Left ventricle myocardium inferior (tissue), 1 donor: Measurements from ENCODE around the gene RXRG. TPM values are rescaled to one million over a fixed set of nuclear protein-coding genes. Genes with fewer than 3 reads are reported as not detected.

Experiments
- DNase-seq: peaks from one replicate; pipeline ENCODE4 v3.0.0-alpha.2; 2020
- H3K27ac ChIP-seq: fragments of 200-600 bp; replicated peaks from 2 replicates; pipeline ENCODE4 v1.8.0; 2021
- H3K27me3 ChIP-seq: fragments of 200-600 bp; 2 replicates; pipeline ENCODE4 v1.8.0; 2021; ENCODE audit warnings: low read depth
- H3K36me3 ChIP-seq: fragments of 200-600 bp; 2 replicates; pipeline ENCODE4 v1.8.0; 2021
- H3K4me1 ChIP-seq: fragments of 200-600 bp; 2 replicates; pipeline ENCODE4 v1.8.0; 2021
- H3K4me3 ChIP-seq: fragments of 200-600 bp; 2 replicates; pipeline ENCODE4 v1.8.0; 2021; ENCODE audit warnings: mild to moderate bottlenecking, moderate library complexity
- H3K9me3 ChIP-seq: fragments of 200-600 bp; replicated peaks from 2 replicates; pipeline ENCODE4 v1.8.0; 2021
- intact Hi-C: fragments of 100-400 bp; cut with micrococcal nuclease; formaldehyde crosslinking; loops from one replicate; pipeline ENCODE4 v1.11.0; 2022
- long read RNA-seq: library from polyadenylated mRNA; unstranded; transcript quantifications from one replicate; pipeline ENCODE4 v2.0.0, GENCODE V29; 2021
- total RNA-seq: library from RNA; stranded (reverse); fragmentation: NEBNext Ultra II Directional; extraction: Animal tissue kit (Norgen Biotek cat#: 25700); gene quantifications from one replicate; pipeline ENCODE4 v1.2.1, GENCODE V29; 2021
- TF ChIP-seq, protein P1 (sequence below): fragments of 200-600 bp; IDR thresholded peaks from 2 replicates; pipeline ENCODE4 v1.8.0; 2021; ENCODE audit warnings: antibody characterized with exemption, mild to moderate bottlenecking, borderline replicate concordance
- donor health status: DM: no; HTN: yes; CAD: no; lungs with severe emphysema.

RXRG gene
- 9.3 TPM for total RNA-seq
- long read RNA-seq, transcript RXRG-201 (10 exons, 2,041 nt) = major isoform, 8 of 11 reads
- long read RNA-seq, partial matches to known transcripts = 3 of 11 reads
- long read RNA-seq, other reads (novel, unspliced or antisense) = 0 of 11 reads

- peaks cover 21% of the 10 kb centered on the region for H3K27me3 ChIP-seq
- peak; percentile 52 for DNase-seq
- peaks cover 27% of the 10 kb centered on the region for H3K4me1 ChIP-seq
- H3K27ac ChIP-seq = peak within 1 kb of the TSS; percentile 66
- H3K36me3 ChIP-seq = no peaks in the 10 kb centered on the region
- H3K4me3 ChIP-seq = peak within 1 kb of the TSS; percentile 66
- TF ChIP-seq, protein P1, sequence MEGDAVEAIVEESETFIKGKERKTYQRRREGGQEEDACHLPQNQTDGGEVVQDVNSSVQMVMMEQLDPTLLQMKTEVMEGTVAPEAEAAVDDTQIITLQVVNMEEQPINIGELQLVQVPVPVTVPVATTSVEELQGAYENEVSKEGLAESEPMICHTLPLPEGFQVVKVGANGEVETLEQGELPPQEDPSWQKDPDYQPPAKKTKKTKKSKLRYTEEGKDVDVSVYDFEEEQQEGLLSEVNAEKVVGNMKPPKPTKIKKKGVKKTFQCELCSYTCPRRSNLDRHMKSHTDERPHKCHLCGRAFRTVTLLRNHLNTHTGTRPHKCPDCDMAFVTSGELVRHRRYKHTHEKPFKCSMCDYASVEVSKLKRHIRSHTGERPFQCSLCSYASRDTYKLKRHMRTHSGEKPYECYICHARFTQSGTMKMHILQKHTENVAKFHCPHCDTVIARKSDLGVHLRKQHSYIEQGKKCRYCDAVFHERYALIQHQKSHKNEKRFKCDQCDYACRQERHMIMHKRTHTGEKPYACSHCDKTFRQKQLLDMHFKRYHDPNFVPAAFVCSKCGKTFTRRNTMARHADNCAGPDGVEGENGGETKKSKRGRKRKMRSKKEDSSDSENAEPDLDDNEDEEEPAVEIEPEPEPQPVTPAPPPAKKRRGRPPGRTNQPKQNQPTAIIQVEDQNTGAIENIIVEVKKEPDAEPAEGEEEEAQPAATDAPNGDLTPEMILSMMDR = no peak
- intact Hi-C loops = no loop called here
- H3K9me3 ChIP-seq = no peaks in the 10 kb centered on the region
These were observed at the start of gene RXRG for GRCh38 chr1:165444897-165445370. RXRG (minus strand) TSS chr1:165445126; CDS start chr1:165444893, 233 bp downstream.

GRCh38 chr1:165492845-165493373, 48.0 kb upstream of the RXRG start:
- no peak for DNase-seq
- H3K27me3 ChIP-seq = no peaks in the 10 kb centered on the region
- no peak overlapping the region for H3K4me3 ChIP-seq
- peaks cover 31% of the 10 kb centered on the region for H3K4me1 ChIP-seq
- H3K36me3 ChIP-seq = no peaks in the 10 kb centered on the region
- no peak overlapping the region for H3K27ac ChIP-seq
- intact Hi-C loops = no loop called here
- H3K9me3 ChIP-seq = no peaks in the 10 kb centered on the region
- TF ChIP-seq, protein P1 = no peak

DNA sequence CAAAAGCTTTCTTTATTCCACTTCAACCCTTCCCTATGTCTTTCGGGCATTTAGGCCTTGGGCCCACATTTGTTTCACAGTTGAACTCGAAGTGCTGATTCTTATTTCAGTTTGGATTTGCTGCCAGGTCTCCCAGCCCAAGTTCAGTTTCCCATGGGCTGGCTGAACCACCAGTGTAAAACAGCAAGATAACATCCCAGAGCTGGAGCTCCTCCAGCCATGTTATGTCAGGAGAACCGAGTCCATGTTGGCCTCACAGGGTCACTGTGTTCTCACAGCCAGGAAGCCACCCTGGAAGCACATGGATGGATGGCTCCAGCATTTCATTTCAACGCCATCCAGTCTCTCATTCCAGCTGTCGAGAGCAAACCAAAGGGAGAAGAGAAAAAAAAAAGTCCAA, 45.2 kb upstream of the RXRG start:
- Histone ChIP-seq H3K9me3 (no peaks in the 10 kb centered on the region), H3K27me3 (no peaks in the 10 kb centered on the region), H3K27ac (peak overlapping the region; percentile 65), H3K4me1 (peaks cover 48% of the 10 kb centered on the region), H3K36me3 (no peaks in the 10 kb centered on the region), H3K4me3 (no peak overlapping the region)
- DNase-seq = peak; percentile 83
- TF ChIP-seq, protein P1 = no peak
- intact Hi-C loops = no loop called here

- Histone ChIP-seq H3K27ac (no peak overlapping the region), H3K4me3 (no peak overlapping the region), H3K36me3 (no peaks in the 10 kb centered on the region), H3K4me1 (peaks cover 59% of the 10 kb centered on the region), H3K9me3 (no peaks in the 10 kb centered on the region), H3K27me3 (no peaks in the 10 kb centered on the region)
- no peak for DNase-seq
- intact Hi-C loops = no loop called here
- TF ChIP-seq, protein P1 = no peak
These were observed 43.0 kb upstream of the RXRG start for GRCh38 chr1:165487921-165488320.

GRCh38 chr1:165486663-165487062, 41.7 kb upstream of the RXRG start:
- TF ChIP-seq, protein P1 = no peak
- no peak overlapping the region for H3K4me3 ChIP-seq
- H3K9me3 ChIP-seq = no peaks in the 10 kb centered on the region
- peaks cover 59% of the 10 kb centered on the region for H3K4me1 ChIP-seq
- DNase-seq = no peak
- H3K36me3 ChIP-seq = no peaks in the 10 kb centered on the region
- H3K27ac ChIP-seq = peak overlapping the region; percentile 53
- intact Hi-C loops = no loop called here
- H3K27me3 ChIP-seq = no peaks in the 10 kb centered on the region
